Calu3 (cell line): Measurements from ENCODE around the gene ATP6V0B. TPM values are rescaled to one million over a fixed set of nuclear protein-coding genes. Genes with fewer than 3 reads are reported as not detected.

Experiments
- BruUV-seq: library from RNA; stranded (reverse); fragments of 400-500 nt; replicated peaks from 2 replicates; lab custom pipeline; 2021; lab: Mats Ljungman, UMichigan
- CTCF ChIA-PET: fragments of 300-600 bp; sonication (Branson Sonifier 250); formaldehyde crosslinking; loops from one replicate; lab custom pipeline; 2022; ENCODE audit warnings: antibody characterized with exemption; lab: Charles Lee
- DNase-seq: peaks from one replicate; pipeline ENCODE4 v3.0.0; 2022
- H3K27ac Mint-ChIP-seq: one replicate; pipeline ENCODE4 v1.8.0; 2022; ENCODE audit warnings: mixed read lengths; ENCODE audit not compliant: unreplicated experiment
- H3K27me3 Mint-ChIP-seq: one replicate; pipeline ENCODE4 v1.8.0; 2022; ENCODE audit warnings: mixed read lengths; ENCODE audit not compliant: unreplicated experiment
- H3K36me3 Mint-ChIP-seq: one replicate; pipeline ENCODE4 v1.8.0; 2022; ENCODE audit warnings: mild to moderate bottlenecking, moderate library complexity, mixed read lengths; ENCODE audit not compliant: insufficient read depth, unreplicated experiment
- H3K4me1 Mint-ChIP-seq: one replicate; pipeline ENCODE4 v1.8.0; 2022; ENCODE audit warnings: mild to moderate bottlenecking, low read depth, mixed read lengths; ENCODE audit not compliant: unreplicated experiment
- H3K4me3 Mint-ChIP-seq: one replicate; pipeline ENCODE4 v1.8.0; 2022; ENCODE audit warnings: mild to moderate bottlenecking, low read depth, moderate library complexity, mixed read lengths; ENCODE audit not compliant: unreplicated experiment
- H3K9me3 Mint-ChIP-seq: one replicate; pipeline ENCODE4 v1.8.0; 2022; ENCODE audit warnings: low read depth, mixed read lengths; ENCODE audit not compliant: unreplicated experiment
- intact Hi-C: fragments of 100-400 bp; cut with micrococcal nuclease; formaldehyde crosslinking; loops from one replicate; pipeline ENCODE4 v1.10.0; 2022; ENCODE audit not compliant: unreplicated experiment
- total RNA-seq: library from RNA; stranded (reverse); gene quantifications from 2 replicates; pipeline ENCODE4 v1.2.3, GENCODE V29; 2022
- TF ChIP-seq, protein P1 (sequence below): fragments of 200-600 bp; IDR thresholded peaks from one replicate; pipeline ENCODE4 v1.8.0; 2022; ENCODE audit warnings: antibody characterized with exemption; ENCODE audit not compliant: unreplicated experiment

The ATP6V0B gene
- total RNA-seq, 1 experiment from 2014 or later: 141 TPM

DNA sequence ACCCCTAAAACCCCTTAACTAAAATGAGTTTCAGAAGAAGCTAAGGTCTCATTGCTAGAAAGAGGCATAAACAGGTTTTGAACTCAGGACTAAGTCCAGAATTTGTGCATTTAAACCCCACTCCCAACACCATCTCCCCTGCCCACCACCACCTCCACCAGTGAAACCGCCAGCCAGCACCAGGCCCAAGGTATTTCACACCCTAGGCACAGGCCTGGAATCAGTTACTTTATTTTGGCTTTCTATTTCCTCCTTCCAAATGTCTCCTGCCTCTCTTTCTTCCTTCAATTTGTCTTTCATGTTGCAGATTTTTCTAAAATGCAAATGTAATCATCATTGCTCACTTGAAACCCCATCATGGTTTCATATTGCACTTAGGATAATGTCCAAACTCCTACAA lies 29.9 kb upstream of the ATP6V0B start:
- Mint-ChIP-seq H3K4me3 (no peak overlapping the region), H3K4me1 (peaks cover 9% of the 10 kb centered on the region), H3K9me3 (no peaks in the 10 kb centered on the region), H3K36me3 (peaks cover 24% of the 10 kb centered on the region), H3K27me3 (peaks cover 5% of the 10 kb centered on the region), H3K27ac (no peak overlapping the region)
- intact Hi-C loops: no loop called here
- DNase-seq: no peak
- CTCF ChIA-PET: interaction anchor here (1.8 kb wide), 1 partner anchor 10 kb away, joined by 14 read pairs; the partner anchor contains the start of gene ARTN
- BruUV-seq: TSS peak; percentile 29
- TF ChIP-seq, protein P1, sequence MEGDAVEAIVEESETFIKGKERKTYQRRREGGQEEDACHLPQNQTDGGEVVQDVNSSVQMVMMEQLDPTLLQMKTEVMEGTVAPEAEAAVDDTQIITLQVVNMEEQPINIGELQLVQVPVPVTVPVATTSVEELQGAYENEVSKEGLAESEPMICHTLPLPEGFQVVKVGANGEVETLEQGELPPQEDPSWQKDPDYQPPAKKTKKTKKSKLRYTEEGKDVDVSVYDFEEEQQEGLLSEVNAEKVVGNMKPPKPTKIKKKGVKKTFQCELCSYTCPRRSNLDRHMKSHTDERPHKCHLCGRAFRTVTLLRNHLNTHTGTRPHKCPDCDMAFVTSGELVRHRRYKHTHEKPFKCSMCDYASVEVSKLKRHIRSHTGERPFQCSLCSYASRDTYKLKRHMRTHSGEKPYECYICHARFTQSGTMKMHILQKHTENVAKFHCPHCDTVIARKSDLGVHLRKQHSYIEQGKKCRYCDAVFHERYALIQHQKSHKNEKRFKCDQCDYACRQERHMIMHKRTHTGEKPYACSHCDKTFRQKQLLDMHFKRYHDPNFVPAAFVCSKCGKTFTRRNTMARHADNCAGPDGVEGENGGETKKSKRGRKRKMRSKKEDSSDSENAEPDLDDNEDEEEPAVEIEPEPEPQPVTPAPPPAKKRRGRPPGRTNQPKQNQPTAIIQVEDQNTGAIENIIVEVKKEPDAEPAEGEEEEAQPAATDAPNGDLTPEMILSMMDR: no peak

DNA sequence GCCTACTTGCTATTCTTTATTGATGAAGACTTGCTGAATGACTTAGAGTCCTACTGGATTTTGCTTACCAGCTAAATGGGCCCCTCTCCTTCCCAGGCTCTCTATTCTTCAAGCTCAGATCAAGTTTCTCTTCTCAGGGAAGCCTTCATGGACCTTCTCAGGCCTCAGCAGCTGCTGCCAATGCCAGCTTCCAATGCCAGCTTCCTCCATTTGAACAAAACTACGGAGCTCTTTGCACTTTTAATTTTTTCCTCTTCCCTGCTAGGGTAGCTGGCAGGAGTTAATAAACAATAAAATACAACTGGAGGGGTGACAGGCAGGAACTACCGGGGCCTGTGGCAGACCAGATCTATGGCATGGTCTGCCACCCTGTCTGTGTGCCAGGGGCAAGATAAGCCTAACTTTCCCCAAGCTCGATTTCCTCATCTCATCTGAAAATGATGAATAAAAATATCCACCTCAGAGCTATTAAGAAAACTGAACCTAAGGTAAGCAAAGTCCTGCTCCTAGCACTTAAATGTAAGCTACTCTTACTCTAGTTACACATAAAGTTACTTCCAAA lies 29.0 kb upstream of the ATP6V0B start:
- Mint-ChIP-seq H3K36me3 (peaks cover 20% of the 10 kb centered on the region), H3K4me1 (peaks cover 17% of the 10 kb centered on the region), H3K4me3 (peak overlapping the region; percentile 98), H3K9me3 (no peaks in the 10 kb centered on the region), H3K27me3 (no peaks in the 10 kb centered on the region), H3K27ac (peak overlapping the region; percentile 86)
- intact Hi-C loops: no loop called here
- TF ChIP-seq, protein P1: no peak
- CTCF ChIA-PET: interaction anchor here (0.8 to 1.8 kb wide), 4 partner anchors 9 to 182 kb away, joined by 3 to 14 read pairs (median 4); partner anchors contain the start of genes ARTN and DPH2
- TSS peak; percentile 57 for BruUV-seq
- DNase-seq: no peak

DNA sequence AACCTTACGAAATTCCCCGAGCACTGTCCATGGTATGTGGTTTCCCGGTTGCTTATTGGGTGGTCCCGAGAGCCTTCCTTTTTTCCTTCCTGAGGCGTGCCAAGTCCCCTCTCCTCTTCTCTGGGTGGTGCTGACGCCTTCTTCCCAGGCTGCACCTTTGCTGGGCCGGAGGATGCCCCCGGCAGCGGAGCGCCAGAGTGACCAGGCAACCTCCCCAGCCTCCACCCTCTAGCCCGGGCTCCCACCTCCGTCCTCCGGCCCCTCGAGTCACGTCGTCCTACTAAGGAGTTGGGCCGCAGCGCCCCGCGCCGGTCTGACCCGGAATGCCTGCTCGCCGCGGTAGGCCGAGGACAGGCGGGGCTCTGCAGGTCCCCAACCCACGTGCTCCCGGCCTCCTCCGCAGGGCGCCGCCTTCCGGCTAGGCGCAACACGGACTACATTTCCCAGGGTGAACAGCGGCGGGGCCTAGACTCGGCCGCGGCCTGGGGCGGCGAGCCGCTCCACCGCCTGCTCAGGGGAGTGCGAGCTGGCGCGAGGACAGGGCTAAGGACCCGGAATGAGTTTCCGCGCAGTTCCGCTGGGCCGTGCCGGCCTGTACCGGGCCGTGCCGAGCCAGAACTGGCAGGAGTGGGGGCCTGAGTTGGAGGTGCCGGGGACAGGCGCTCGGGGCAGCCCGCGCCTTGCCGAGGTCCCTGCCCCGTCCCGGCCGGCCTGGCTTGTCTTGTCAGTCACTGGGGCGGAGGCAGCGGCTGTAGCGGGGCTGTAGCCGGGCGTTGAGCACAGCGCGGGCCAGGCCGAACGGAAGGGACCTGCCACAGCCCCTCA lies 28.3 kb upstream of the ATP6V0B start, which contains the start of gene IPO13:
IPO13 (plus strand) TSS at position 715 of the 825 bp plus-strand sequence. CDS start 651 bp downstream, outside the sequence.
- BruUV-seq: no TSS peak
- TF ChIP-seq, protein P1: peak; percentile 67
- CTCF ChIA-PET: interaction anchor here (0.6 to 1.8 kb wide), 7 partner anchors 10 to 183 kb away, joined by 3 to 14 read pairs (median 3); partner anchors contain the start of genes ARTN and DPH2
- no peaks in the 10 kb centered on the region for H3K9me3 Mint-ChIP-seq
- H3K4me3 Mint-ChIP-seq: peak within 1 kb of the TSS; percentile 98
- no peaks in the 10 kb centered on the region for H3K27me3 Mint-ChIP-seq
- H3K27ac Mint-ChIP-seq: peak within 1 kb of the TSS; percentile 86
- intact Hi-C loops: no loop called here
- peaks cover 20% of the 10 kb centered on the region for H3K36me3 Mint-ChIP-seq
- DNase-seq: peak; percentile 97
- H3K4me1 Mint-ChIP-seq: peaks cover 17% of the 10 kb centered on the region

DNA sequence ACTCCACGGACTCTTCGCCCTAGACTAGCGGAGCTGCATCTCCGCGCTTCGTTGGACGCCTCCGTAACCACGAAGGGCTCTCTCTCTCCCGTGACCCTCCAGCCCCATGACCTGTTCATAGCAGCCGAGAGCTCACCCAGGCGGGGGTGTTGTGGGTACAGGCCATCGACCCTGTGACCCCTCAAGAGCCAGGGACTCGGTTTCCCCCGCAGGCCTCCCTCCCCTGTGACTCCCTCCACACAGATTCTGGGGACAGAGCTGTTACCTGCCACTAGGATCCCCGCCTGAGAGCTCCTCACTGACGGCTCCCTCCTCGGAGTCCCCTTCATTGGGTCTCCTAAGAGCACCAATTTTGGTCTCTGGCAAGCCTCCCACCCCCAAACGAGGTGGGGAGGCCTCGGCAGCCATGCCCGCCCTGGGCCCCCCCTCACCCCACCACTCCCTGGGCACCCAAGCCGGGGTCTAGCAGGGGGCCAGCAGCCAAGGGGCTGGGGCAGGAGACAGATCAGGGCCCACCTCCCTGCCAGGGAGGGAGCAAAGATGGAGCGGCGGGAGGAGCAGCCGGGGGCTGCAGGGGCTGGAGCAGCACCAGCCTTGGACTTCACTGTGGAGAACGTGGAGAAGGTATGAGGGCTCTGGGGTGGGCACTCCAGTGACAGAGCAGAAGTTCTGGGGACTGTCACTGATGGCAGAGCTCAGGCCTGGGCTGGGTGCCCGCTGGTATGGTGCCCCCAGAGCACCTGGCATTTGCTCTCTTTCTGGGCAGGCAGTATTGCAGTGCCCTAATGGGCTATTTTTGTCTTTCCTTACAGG lies 27.5 kb upstream of the ATP6V0B start:
- intact Hi-C loops: no loop called here
- CTCF ChIA-PET: interaction anchor here (0.6 to 1.1 kb wide), 3 partner anchors 13 to 184 kb away, joined by 3 to 6 read pairs (median 3); partner anchors contain the start of genes ARTN and DPH2
- H3K4me1 Mint-ChIP-seq: peaks cover 17% of the 10 kb centered on the region
- H3K27ac Mint-ChIP-seq: peak overlapping the region; percentile 86
- peak overlapping the region; percentile 98 for H3K4me3 Mint-ChIP-seq
- BruUV-seq: no TSS peak
- TF ChIP-seq, protein P1: no peak
- DNase-seq: no peak
- H3K9me3 Mint-ChIP-seq: no peaks in the 10 kb centered on the region
- peaks cover 20% of the 10 kb centered on the region for H3K36me3 Mint-ChIP-seq
- no peaks in the 10 kb centered on the region for H3K27me3 Mint-ChIP-seq
